Stimulated activated naive CD8-positive, alpha-beta T cell treated with anti-CD3 and anti-CD28 coated beads, Interleukin-15, amount 100 ng/mL, for 72 hours (primary cell): ENCODE data around the gene FLII.

Source experiments
- ATAC-seq: fragments of 150-1000 bp; cut with Tn5 transposase; 2 replicates; pipeline ENCODE4 v1.10.0; 2021; ENCODE audit warnings: mild to moderate bottlenecking, moderate library complexity
- DNase-seq, 2 donors: peaks; one replicate each; pipeline ENCODE4 v3.0.0; 2021 to 2022
- H3K27ac Mint-ChIP-seq, 2 donors: one replicate each; pipeline ENCODE4 v1.8.0; 2022; ENCODE audit warnings: mild to moderate bottlenecking in 2 of 2, mixed read lengths in 2 of 2, moderate library complexity in 2 of 2
- H3K27me3 Mint-ChIP-seq: one replicate; pipeline ENCODE4 v1.8.0; 2022; ENCODE audit warnings: mixed read lengths
- H3K4me1 Mint-ChIP-seq: one replicate; pipeline ENCODE4 v1.8.0; 2022; ENCODE audit warnings: mild to moderate bottlenecking, mixed read lengths
- H3K4me3 Mint-ChIP-seq, 2 donors: one replicate each; pipeline ENCODE4 v1.8.0; 2022; ENCODE audit warnings: mild to moderate bottlenecking in 2 of 2, mixed read lengths in 2 of 2, moderate library complexity in 1 of 2
- H3K9me3 Mint-ChIP-seq, 2 donors: one replicate each; pipeline ENCODE4 v1.8.0; 2022; ENCODE audit warnings: mixed read lengths in 2 of 2

The FLII gene

DNA sequence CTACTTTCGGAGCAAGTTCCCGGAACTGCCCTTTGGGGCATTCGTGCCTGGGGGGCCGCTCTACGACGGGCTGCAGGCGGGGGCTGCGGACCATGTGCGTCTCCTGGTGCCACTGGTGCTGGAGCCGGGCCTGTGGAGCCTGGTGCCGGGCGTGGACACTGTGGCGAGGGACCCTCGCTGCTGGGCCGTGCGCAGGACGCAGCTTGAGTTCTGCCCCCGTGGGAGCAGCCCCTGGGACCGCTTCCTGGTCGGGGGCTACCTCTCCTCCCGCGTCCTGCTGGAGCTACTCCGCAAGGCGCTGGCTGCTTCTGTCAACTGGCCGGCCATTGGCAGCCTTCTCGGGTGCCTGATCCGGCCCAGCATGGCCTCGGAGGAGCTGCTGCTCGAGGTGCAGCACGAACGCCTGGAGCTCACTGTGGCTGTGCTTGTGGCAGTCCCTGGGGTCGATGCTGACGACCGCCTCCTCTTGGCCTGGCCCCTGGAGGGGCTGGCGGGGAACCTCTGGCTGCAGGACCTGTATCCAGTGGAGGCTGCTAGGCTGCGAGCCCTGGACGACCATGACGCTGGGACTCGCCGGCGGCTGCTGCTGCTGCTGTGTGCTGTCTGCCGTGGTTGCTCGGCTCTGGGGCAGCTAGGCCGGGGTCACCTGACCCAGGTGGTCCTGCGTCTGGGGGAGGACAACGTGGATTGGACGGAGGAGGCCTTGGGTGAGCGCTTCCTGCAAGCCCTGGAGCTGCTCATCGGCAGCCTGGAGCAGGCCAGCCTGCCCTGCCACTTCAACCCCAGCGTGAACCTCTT is 5.5 kb upstream of the FLII start:
- DNase-seq (no peak), ATAC-seq (no peak)
- Mint-ChIP-seq H3K4me3 (no peak overlapping the region), H3K27ac (no peak overlapping the region), H3K27me3 (no peaks in the 10 kb centered on the region), H3K9me3 (no peaks in the 10 kb centered on the region), H3K4me1 (peaks cover 49% of the 10 kb centered on the region)

- H3K4me3 Mint-ChIP-seq: peak overlapping the region in 1 of 2 donors; percentile 24
- ATAC-seq (no peak), DNase-seq (no peak)
- H3K4me1 Mint-ChIP-seq: peaks cover 43% of the 10 kb centered on the region
- no peaks in the 10 kb centered on the region for H3K27me3 Mint-ChIP-seq
- no peaks in the 10 kb centered on the region for H3K9me3 Mint-ChIP-seq
- no peak overlapping the region for H3K27ac Mint-ChIP-seq
Observed at GRCh38 chr17:18262641-18263040, 4.1 kb upstream of the FLII start.

DNA sequence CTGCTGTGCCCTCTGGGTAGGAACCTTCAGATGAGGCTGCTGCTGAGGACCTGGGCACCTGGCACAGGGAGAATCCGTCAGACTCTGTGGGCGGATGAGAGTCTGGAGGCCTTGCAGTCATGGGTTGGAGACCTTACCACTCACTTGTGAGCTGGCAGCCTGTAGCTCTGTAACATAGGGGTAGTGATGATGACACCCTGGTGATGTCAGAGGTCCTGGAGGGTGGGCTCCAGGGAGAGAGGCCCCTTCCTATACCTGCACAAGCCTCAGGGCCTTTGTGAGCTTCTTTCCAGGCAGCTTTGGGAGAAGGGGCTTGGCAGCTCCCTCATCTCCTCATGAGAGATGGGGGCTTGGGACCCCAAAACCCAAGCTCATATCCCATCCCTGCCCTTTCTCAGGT is 3.6 kb upstream of the FLII start:
- H3K9me3 Mint-ChIP-seq: no peaks in the 10 kb centered on the region
- no peak for DNase-seq
- H3K4me3 Mint-ChIP-seq: peak overlapping the region; percentile 86 to 90
- no peak for ATAC-seq
- H3K27ac Mint-ChIP-seq: peak overlapping the region in 1 of 2 donors; percentile 15
- H3K27me3 Mint-ChIP-seq: no peaks in the 10 kb centered on the region
- H3K4me1 Mint-ChIP-seq: peaks cover 44% of the 10 kb centered on the region

DNA sequence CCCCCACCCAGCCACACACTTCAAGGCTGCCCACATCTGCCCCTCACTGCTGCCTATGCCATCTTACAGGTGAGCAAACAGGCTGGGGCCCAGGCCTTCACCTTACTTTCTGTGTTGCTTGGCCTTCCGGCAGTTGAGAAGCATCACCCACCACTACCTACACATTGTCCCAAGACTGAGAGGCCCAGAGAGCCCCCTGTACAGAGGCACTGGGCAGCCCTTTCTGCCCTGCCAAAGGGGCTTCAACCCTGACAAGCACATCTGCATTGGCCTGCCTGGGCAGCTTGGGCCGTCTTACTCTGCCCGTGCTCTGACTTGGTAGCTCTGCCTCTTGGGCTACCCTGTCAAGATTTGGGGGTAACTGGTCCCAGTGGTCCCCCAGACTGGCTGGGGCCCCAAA is 3.1 kb upstream of the FLII start:
- no peak for DNase-seq
- Mint-ChIP-seq H3K4me3 (peak overlapping the region; percentile 86 to 90), H3K9me3 (no peaks in the 10 kb centered on the region), H3K4me1 (peaks cover 46% of the 10 kb centered on the region), H3K27ac (peak overlapping the region; percentile 64 to 93), H3K27me3 (no peaks in the 10 kb centered on the region)
- ATAC-seq: no peak

GRCh38 chr17:18261146-18261515 is 2.6 kb upstream of the FLII start:
- H3K4me3 Mint-ChIP-seq: peak overlapping the region; percentile 86 to 90
- no peaks in the 10 kb centered on the region for H3K27me3 Mint-ChIP-seq
- DNase-seq (peak in 1 of 2 donors; percentile 54), ATAC-seq (peak; percentile 31)
- H3K9me3 Mint-ChIP-seq: no peaks in the 10 kb centered on the region
- H3K27ac Mint-ChIP-seq: peak overlapping the region; percentile 93 to 98
- H3K4me1 Mint-ChIP-seq: peaks cover 45% of the 10 kb centered on the region

DNA sequence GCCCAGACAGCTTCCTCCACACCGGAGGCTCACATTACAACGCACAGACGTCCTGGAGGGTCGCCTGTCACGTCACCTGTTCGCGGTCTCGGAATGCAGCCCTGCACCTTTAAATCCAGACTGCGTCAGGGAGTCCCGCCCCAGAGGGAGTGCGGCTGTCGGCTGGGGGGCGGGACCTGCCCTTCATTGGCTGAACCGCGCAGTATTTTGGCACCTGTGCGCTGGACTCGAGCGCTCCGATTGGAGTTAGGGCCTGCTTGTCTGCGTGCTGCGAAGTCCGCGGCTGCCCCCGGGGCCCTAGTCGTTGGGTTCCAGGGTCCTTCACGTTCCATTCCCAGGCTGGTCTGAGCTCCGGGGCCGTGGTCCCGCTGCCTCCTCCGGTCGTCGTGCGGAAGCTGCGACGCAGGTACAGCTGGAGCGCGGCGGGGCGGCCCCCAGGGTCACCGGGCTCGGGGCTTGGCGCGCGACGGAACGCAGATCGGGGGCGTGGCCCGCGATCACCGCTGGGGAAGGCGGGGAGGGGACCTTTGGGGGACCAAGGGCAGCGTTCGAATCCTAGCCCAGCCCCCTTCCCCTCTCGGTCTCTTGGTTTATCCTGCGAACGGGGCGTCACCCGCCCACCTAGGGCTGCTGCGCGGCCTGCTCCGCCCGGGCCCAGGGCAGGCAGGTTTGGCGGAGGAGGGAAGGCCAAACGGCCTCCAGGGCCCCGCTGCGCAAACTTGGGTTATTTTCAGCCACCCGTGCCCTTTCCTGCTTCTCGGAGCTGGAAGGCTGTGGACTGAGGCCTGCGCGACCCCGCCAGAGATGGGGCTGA is 2.0 kb upstream of the FLII start, which contains the start of gene MIEF2:
Gene MIEF2, plus strand, starts transcription at position 331 of the 814 bp plus-strand sequence. CDS start 2,059 bp downstream, outside the sequence.
- no peaks in the 10 kb centered on the region for H3K27me3 Mint-ChIP-seq
- peak; percentile 92 to 94 for DNase-seq
- peaks cover 43% of the 10 kb centered on the region for H3K4me1 Mint-ChIP-seq
- peak within 1 kb of the TSS; percentile 93 to 98 for H3K27ac Mint-ChIP-seq
- no peaks in the 10 kb centered on the region for H3K9me3 Mint-ChIP-seq
- H3K4me3 Mint-ChIP-seq: peak within 1 kb of the TSS; percentile 86 to 90
- ATAC-seq: peak; percentile 90

DNA sequence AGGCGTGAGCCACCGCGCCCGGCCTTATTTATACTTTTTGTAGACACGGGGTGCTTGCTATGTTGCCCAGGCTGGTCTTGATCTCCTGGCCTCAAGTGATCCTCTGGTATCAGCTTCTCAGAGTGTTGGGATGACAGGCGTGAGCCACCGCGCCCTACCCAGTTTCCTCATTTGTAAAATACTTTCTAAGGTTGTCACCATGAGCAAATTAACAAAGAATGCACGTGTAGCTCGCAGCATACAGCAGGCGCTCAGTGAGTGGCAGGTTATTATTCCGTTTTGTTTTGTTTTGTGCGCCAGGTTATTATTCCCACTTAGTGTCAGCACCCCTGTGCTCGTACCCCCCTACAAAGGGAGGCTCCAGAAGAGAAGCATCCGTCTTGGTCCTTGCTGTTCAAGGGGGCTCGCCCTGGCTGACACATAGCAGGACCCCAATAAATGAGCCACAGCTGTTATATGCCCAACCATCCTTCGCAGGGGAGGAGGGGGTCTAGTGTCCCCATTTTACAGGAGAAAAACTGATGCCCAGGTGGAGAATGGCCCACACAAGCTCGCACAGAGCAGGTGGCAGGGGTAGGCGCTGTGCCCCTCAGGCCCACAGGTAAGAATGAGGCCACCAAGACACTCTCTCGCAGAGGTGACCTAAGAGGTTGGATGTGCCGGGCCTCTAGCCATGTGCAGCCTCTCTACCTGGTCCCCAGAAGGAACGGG is 1.2 kb upstream of the FLII start:
- ATAC-seq (peak; percentile 1), DNase-seq (no peak)
- Mint-ChIP-seq H3K27ac (peak overlapping the region; percentile 92 to 98), H3K4me1 (peaks cover 43% of the 10 kb centered on the region), H3K9me3 (no peaks in the 10 kb centered on the region), H3K27me3 (no peaks in the 10 kb centered on the region), H3K4me3 (peak overlapping the region; percentile 86 to 90)

DNA sequence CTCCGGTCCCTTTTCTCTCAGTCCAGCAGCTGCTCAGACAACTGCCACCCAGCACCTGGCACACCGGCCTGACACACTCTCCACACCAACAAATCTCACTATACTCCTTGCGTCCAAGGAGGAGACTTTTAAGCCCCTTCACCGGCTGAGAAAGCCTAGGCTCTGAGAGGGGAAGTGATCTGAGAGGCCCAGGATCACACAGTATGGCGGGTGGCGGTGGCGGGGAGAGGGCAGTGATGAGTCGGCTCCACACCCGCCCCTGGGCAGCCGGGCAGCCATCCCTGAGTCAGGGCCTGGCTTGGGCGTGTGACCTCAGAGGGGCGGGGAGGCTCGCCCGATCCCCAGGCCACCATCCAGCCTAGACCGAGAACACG is 569 bp downstream of the FLII start:
- Mint-ChIP-seq H3K9me3 (no peaks in the 10 kb centered on the region), H3K4me3 (peak overlapping the region; percentile 99 to 100), H3K4me1 (peaks cover 43% of the 10 kb centered on the region), H3K27me3 (no peaks in the 10 kb centered on the region), H3K27ac (peak overlapping the region; percentile 97)
- ATAC-seq (peak; percentile 52), DNase-seq (peak; percentile 56 to 61)

GRCh38 chr17:18257268-18257981 is 1.1 kb downstream of the FLII start:
- Mint-ChIP-seq H3K27me3 (no peaks in the 10 kb centered on the region), H3K9me3 (no peaks in the 10 kb centered on the region), H3K4me1 (peaks cover 40% of the 10 kb centered on the region), H3K27ac (peak overlapping the region; percentile 97), H3K4me3 (peak overlapping the region; percentile 99 to 100)
- DNase-seq (peak in 1 of 2 donors; percentile 36), ATAC-seq (no peak)

GRCh38 chr17:18256776-18257175 is 1.8 kb downstream of the FLII start:
- Mint-ChIP-seq H3K27ac (peak overlapping the region in 1 of 2 donors; percentile 97), H3K27me3 (no peaks in the 10 kb centered on the region), H3K4me3 (peak overlapping the region; percentile 99 to 100), H3K4me1 (peaks cover 33% of the 10 kb centered on the region), H3K9me3 (no peaks in the 10 kb centered on the region)
- no peak for ATAC-seq
- no peak for DNase-seq

GRCh38 chr17:18256351-18256750 is 2.2 kb downstream of the FLII start:
- H3K27ac Mint-ChIP-seq: no peak overlapping the region

DNA sequence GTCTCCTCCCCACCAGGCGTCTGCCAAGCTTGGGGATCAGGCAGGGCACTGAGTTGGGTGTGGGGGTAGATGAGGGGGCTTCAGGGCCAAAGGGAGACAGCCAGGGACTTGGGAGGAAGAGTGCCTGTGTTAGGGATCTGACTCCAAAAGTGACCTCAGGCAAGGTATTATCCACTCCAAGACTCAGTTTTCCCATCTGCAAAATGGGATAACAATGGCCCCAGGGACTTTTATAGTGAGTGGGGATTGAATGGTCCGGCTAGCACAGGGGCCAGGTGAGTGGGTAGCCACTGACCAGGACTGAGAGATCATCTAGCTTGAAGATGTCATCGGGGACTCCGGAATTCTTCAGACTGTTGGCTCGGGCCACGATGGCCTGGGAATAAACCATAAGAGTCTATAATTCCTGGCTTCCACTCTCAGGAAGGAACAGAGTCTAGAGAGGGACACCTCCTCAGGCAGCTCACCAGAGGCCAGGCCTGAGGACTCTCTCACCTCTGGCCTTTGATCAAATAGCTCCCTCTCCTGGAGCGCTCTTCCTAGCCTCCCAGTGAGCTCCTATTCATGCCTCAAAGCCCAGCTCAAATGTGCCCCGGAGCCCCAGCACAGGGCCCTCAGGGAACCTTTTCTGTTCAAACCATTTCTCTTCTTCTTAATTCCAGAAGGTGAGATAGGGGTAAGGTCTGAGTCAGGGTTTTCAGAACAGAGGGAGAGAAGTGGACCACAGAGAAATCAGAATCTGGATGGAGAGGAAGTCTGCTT is 3.5 kb downstream of the FLII start:
- ATAC-seq (no peak), DNase-seq (no peak)
- Mint-ChIP-seq H3K9me3 (no peaks in the 10 kb centered on the region), H3K27ac (no peak overlapping the region), H3K4me3 (no peak overlapping the region), H3K4me1 (peaks cover 32% of the 10 kb centered on the region), H3K27me3 (no peaks in the 10 kb centered on the region)

More at GRCh38 chr17:18256351-18256750, 2.2 kb downstream of the FLII start:
- DNase-seq: no peak
- H3K27me3 Mint-ChIP-seq: no peaks in the 10 kb centered on the region
- H3K4me1 Mint-ChIP-seq: peaks cover 29% of the 10 kb centered on the region
- H3K9me3 Mint-ChIP-seq: no peaks in the 10 kb centered on the region
- no peak for ATAC-seq
- H3K4me3 Mint-ChIP-seq: peak overlapping the region in 1 of 2 donors; percentile 100

GRCh38 chr17:18253947-18254821 is 4.4 kb downstream of the FLII start:
- DNase-seq: no peak
- Mint-ChIP-seq H3K4me1 (peaks cover 26% of the 10 kb centered on the region), H3K27me3 (no peaks in the 10 kb centered on the region), H3K4me3 (no peak overlapping the region), H3K9me3 (no peaks in the 10 kb centered on the region), H3K27ac (peak overlapping the region in 1 of 2 donors; percentile 53)
- ATAC-seq: no peak
